SU-DHL-6 (cell line): ENCODE data around the gene SLC9A3.

Experiments used
- H2AFZ ChIP-seq: fragments of 200-600 bp; sonication (generic); 2 replicates; pipeline ENCODE4 v1.6.1; 2014; ENCODE audit warnings: low read depth, mild to moderate bottlenecking, moderate library complexity, mixed read lengths, antibody characterized with exemption, low read length; ENCODE audit not compliant: severe bottlenecking
- H3F3A ChIP-seq: fragments of 200-600 bp; shearing (Covaris generic); 2 replicates; pipeline ENCODE4 v1.6.0; 2016; ENCODE audit warnings: antibody characterized with exemption, mild to moderate bottlenecking; ENCODE audit not compliant: insufficient read depth
- H3K27ac ChIP-seq: fragments of 200-600 bp; sonication (generic); 2 replicates; pipeline ENCODE4 v1.5.1; 2016; ENCODE audit warnings: low read depth, mild to moderate bottlenecking, low read length, moderate library complexity, mixed read lengths
- H3K27me3 ChIP-seq: fragments of 200-600 bp; sonication (generic), shearing (Covaris generic); 2 replicates; pipeline ENCODE4 v1.6.0; 2014; ENCODE audit warnings: mild to moderate bottlenecking, low read length
- H3K36me3 ChIP-seq: fragments of 200-600 bp; sonication (generic); 2 replicates; pipeline ENCODE4 v1.6.1; 2014; ENCODE audit warnings: mild to moderate bottlenecking, low read length, mixed read lengths
- H3K4me2 ChIP-seq: fragments of 300-600, 200-600 bp; shearing (Covaris generic), sonication (generic); 2 replicates; pipeline ENCODE4 v1.6.0; 2014; ENCODE audit warnings: low read length, low read depth, mild to moderate bottlenecking; ENCODE audit not compliant: poor library complexity, severe bottlenecking
- H3K4me3 ChIP-seq: fragments of 200-600 bp; sonication (generic); 2 replicates; pipeline ENCODE4 v1.5.1; 2014; ENCODE audit warnings: antibody characterized with exemption, low read length, mild to moderate bottlenecking, mixed read lengths; ENCODE audit not compliant: insufficient read depth, poor library complexity, severe bottlenecking
- H3K79me2 ChIP-seq: fragments of 200-600 bp; sonication (generic); 2 replicates; pipeline ENCODE4 v1.6.1; 2014; ENCODE audit warnings: mild to moderate bottlenecking, low read length, moderate library complexity; ENCODE audit not compliant: insufficient read depth
- H3K9ac ChIP-seq: fragments of 200-600 bp; sonication (generic); 2 replicates; pipeline ENCODE4 v1.7.0; 2014; ENCODE audit warnings: mild to moderate bottlenecking, low read length
- H3K9me2 ChIP-seq: fragments of 200-600 bp; sonication (generic); replicated peaks from 2 replicates; pipeline ENCODE4 v1.6.1; 2014; ENCODE audit warnings: low read length; ENCODE audit not compliant: insufficient read depth
- H3K9me3 ChIP-seq: fragments of 200-600 bp; sonication (generic); 2 replicates; pipeline ENCODE4 v1.6.1; 2014; ENCODE audit warnings: low read length, mixed read lengths; ENCODE audit not compliant: insufficient read depth
- H4K20me1 ChIP-seq: fragments of 200-600 bp; sonication (generic); 2 replicates; pipeline ENCODE4 v1.6.1; 2014; ENCODE audit warnings: low read depth, mild to moderate bottlenecking, antibody characterized with exemption, low read length, moderate library complexity, mixed read lengths
- EZH2phosphoT487 ChIP-seq: fragments of 200-600 bp; sonication (generic), shearing (Covaris generic); conservative IDR thresholded peaks from 2 replicates; pipeline ENCODE4 v1.6.1; 2018; ENCODE audit warnings: mild to moderate bottlenecking, antibody characterized with exemption, low read length, moderate library complexity, mixed read lengths
- TF ChIP-seq, protein P1 (sequence below): fragments of 200-600 bp; sonication (generic); IDR thresholded peaks from one replicate; pipeline ENCODE4 v1.5.1; 2017; ENCODE audit warnings: antibody characterized with exemption, mild to moderate bottlenecking, low read length, moderate library complexity; ENCODE audit not compliant: insufficient read depth, poor library complexity, severe bottlenecking

SLC9A3 gene

DNA sequence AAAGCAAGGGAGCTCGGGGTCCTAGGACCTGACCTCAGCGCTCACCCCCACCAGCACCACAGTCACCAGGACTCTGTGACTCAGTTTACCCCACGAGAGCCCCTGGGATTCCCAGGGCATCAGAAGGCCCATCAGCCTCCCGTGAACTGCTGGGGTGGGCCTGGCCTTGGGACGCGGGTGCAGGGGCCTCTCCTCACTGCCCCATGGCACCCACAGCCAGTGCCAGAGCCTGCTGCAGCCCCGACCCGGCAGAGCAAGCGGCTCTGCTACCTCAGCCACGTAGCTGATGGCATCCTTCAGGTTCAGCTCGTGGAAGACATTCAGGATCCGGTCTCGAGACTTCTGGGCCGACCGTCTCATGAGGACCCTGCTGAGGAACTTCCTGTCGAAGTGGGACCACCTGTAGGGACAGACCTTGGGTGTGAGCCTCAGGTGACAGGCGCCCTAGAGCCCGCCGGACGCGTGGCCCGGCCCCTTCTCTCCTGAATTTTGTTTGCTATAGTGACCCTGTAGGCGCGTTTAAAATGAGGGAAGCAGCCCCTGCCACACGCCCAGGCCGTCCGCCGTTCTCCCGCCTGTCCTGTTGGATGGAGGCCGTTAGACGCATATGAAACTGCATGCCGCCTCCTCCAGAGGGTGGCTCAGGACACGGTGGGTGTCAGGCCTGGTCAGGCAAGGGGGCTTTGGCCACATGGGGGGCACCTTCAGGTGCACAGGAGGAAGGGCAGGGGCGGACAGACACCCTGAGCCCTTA, 44.5 kb downstream of the SLC9A3 start:
- H3K4me2 ChIP-seq, result no peak overlapping the region
- H3K27me3 ChIP-seq, result no peaks in the 10 kb centered on the region
- no peaks in the 10 kb centered on the region for H3K9me2 ChIP-seq
- TF ChIP-seq EZH2phosphoT487, result no peak
- TF ChIP-seq, protein P1, sequence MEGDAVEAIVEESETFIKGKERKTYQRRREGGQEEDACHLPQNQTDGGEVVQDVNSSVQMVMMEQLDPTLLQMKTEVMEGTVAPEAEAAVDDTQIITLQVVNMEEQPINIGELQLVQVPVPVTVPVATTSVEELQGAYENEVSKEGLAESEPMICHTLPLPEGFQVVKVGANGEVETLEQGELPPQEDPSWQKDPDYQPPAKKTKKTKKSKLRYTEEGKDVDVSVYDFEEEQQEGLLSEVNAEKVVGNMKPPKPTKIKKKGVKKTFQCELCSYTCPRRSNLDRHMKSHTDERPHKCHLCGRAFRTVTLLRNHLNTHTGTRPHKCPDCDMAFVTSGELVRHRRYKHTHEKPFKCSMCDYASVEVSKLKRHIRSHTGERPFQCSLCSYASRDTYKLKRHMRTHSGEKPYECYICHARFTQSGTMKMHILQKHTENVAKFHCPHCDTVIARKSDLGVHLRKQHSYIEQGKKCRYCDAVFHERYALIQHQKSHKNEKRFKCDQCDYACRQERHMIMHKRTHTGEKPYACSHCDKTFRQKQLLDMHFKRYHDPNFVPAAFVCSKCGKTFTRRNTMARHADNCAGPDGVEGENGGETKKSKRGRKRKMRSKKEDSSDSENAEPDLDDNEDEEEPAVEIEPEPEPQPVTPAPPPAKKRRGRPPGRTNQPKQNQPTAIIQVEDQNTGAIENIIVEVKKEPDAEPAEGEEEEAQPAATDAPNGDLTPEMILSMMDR, result no peak
- H4K20me1 ChIP-seq, result no peaks in the 10 kb centered on the region
- H3K4me3 ChIP-seq, result no peak overlapping the region
- H3K79me2 ChIP-seq, result no peaks in the 10 kb centered on the region
- H3K27ac ChIP-seq, result no peak overlapping the region
- H3K9ac ChIP-seq, result no peak overlapping the region
- H2AFZ ChIP-seq, result no peak overlapping the region
- no peaks in the 10 kb centered on the region for H3F3A ChIP-seq
- no peaks in the 10 kb centered on the region for H3K36me3 ChIP-seq
- no peaks in the 10 kb centered on the region for H3K9me3 ChIP-seq

DNA sequence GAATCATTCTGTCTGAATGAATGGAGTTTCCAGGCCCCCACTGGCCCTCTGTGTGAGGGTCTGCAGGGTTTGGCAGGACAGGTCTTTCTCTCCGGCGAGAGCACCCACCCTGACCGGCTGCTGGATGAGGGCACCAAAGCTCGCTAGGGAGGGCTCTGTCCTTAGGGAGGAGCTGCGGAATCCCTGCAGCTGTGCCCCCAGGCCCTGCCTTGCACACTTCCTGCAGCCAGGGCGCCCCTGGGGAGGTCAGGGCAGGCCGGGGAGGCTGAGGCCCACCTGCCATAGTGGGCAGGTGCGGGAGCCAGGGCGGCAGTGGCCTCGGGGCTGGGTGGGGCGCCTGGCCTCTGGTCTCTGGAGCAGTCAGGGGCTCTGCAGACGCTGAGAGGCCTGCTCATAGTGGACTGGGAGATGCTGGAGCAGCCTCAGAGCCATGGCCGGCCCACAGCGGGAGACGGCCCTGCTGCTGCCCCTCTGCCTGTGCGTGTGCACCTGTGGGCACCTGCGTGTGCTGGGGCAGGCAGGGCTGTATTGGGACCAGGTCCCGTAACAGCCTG, 45.2 kb downstream of the SLC9A3 start:
- Histone ChIP-seq H3K4me2 (no peak overlapping the region), H2AFZ (no peak overlapping the region), H3K9me3 (no peaks in the 10 kb centered on the region), H3K9ac (no peak overlapping the region), H3K27me3 (no peaks in the 10 kb centered on the region), H3K36me3 (no peaks in the 10 kb centered on the region), H3K27ac (no peak overlapping the region), H3K9me2 (no peaks in the 10 kb centered on the region), H3K4me3 (no peak overlapping the region), H3K79me2 (no peaks in the 10 kb centered on the region), H3F3A (no peaks in the 10 kb centered on the region), H4K20me1 (no peaks in the 10 kb centered on the region)
- TF ChIP-seq EZH2phosphoT487, result no peak
- TF ChIP-seq, protein P1, result no peak

DNA sequence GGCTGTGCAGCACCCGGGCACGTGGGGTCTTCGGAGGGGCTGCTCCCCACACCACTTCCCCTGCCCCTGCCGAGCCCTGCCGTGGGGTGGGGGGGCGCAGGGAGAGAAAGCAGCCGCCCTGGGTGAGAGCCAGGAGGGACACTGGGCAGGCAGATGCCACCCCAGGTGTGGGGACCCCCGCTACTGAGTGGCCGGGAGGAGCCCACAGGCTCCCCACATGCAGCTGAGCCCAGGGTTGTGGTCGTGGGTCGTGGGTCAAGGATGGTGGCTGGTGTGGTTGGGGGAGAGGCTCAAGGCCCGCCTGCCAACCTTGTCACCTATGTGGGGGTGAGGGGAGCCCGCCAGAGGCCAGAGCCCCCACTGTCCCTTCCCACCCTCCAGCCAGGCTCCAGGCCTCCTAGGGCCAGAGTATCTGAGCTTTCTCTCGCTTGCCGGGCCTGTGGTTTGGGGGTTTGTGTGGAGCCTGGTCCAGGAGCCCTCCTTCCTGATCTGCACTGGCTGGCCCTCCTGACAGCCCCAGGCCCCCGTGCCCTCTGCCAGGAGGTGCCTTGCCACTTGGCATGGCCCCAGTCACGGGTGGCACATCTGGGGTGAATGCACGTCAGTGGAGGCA, 45.8 kb downstream of the SLC9A3 start:
- H3K79me2 ChIP-seq, result no peaks in the 10 kb centered on the region
- no peak overlapping the region for H3K4me3 ChIP-seq
- no peaks in the 10 kb centered on the region for H3K36me3 ChIP-seq
- H3K9me2 ChIP-seq, result no peaks in the 10 kb centered on the region
- H3K9ac ChIP-seq, result no peak overlapping the region
- no peak overlapping the region for H3K27ac ChIP-seq
- H2AFZ ChIP-seq, result no peak overlapping the region
- no peaks in the 10 kb centered on the region for H3K27me3 ChIP-seq
- H3F3A ChIP-seq, result no peaks in the 10 kb centered on the region
- H4K20me1 ChIP-seq, result no peaks in the 10 kb centered on the region
- no peak overlapping the region for H3K4me2 ChIP-seq
- no peaks in the 10 kb centered on the region for H3K9me3 ChIP-seq
- no peak for TF ChIP-seq EZH2phosphoT487
- TF ChIP-seq, protein P1, result no peak
